ENCODE data around the gene BACE1. TPM values are rescaled to one million over a fixed set of nuclear protein-coding genes. Genes with fewer than 3 reads are reported as not detected.
"Not testable (repeated sequence)": the region's sequence is repeated elsewhere in the genome, so short reads cannot be mapped to it uniquely, and the experiment has no call there.

The BACE1 gene
- total and polyA plus RNA-seq, 10 of the 15 experiments (the other 5 are each of a cell fraction or from before 2014, with no cell fraction given) = 0.07 to 1.6 (median 0.32) TPM

DNA sequence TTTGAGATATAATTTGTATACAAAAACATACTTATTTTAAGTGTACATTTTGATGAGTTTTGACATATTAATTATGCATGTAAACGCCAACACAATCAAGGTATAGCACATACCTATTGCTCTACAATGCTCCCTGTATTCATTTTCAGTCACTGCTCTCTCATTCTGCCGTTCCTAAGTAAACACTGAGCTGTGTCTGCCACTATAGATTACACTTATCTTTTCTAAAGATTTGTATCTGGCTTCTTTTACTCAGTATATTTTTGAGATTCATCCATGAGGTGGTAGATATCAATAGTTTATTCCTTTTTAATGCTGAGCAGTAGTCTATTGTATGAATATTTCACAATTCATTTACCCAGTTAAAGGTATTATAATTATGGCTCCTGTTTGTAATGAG, 50.3 kb downstream of the BACE1 start (continued):
- TF ChIP-seq, protein P1, sequence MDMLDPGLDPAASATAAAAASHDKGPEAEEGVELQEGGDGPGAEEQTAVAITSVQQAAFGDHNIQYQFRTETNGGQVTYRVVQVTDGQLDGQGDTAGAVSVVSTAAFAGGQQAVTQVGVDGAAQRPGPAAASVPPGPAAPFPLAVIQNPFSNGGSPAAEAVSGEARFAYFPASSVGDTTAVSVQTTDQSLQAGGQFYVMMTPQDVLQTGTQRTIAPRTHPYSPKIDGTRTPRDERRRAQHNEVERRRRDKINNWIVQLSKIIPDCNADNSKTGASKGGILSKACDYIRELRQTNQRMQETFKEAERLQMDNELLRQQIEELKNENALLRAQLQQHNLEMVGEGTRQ (IDR thresholded peaks at IDR 0.05; ENCODE audit: borderline replicate concordance, low read depth, low read length) = no peak

- H3K4me3 ChIP-seq; H2AFZ ChIP-seq (ENCODE audit: control insufficient read depth, low read depth, low read length); DNase-seq (ENCODE audit: low read depth, low spot score); in situ Hi-C loops (cut with MboI); H3K9ac ChIP-seq (ENCODE audit: control insufficient read depth, insufficient read depth, low read length); H4K20me1 ChIP-seq (ENCODE audit: control insufficient read depth, insufficient read depth); H3K36me3 ChIP-seq (ENCODE audit: control insufficient read depth in 2 of 2, insufficient read depth in 2 of 2, low read length in 1 of 2); H3K79me2 ChIP-seq (ENCODE audit: control insufficient read depth, insufficient read depth, low read length); H3K9me3 ChIP-seq (replicated peaks; ENCODE audit: control insufficient read depth, insufficient read depth, low read length); H3K27me3 ChIP-seq (replicated peaks in 1 of 2; ENCODE audit: control insufficient read depth in 2 of 2, insufficient read depth in 2 of 2, low read length in 1 of 2); FAIRE-seq; H3K4me2 ChIP-seq (ENCODE audit: control insufficient read depth, insufficient read depth); BruUV-seq (replicated peaks); H3K27ac ChIP-seq (ENCODE audit: control insufficient read depth, insufficient read depth); POLR2A ChIA-PET; intact Hi-C loops (cut with micrococcal nuclease; ENCODE audit: unreplicated experiment); RAD21 ChIA-PET (ENCODE audit: unreplicated experiment); ATAC-seq; H3K4me1 ChIP-seq (ENCODE audit: control insufficient read depth, insufficient read depth, low read length): not testable (repeated sequence)
- 97% methylated on average over 7 of the region's 7 CpGs for WGBS (ENCODE audit: insufficient coverage, insufficient replicate concordance, low lambda C conversion rate, missing lambda C conversion rate)
- CTCF ChIA-PET = interaction anchor here (0.6 kb wide), 1 partner anchor 149 kb away, joined by 3 read pairs; no protein-coding TSS in a partner anchor
- SMC1A ChIA-PET (ENCODE audit: uncharacterized antibody, unreplicated experiment) = interaction anchor here (0.6 kb wide), 1 partner anchor 54 kb away, joined by 3 read pairs; no protein-coding TSS in a partner anchor
Measured at GRCh38 chr11:117264624-117265323, 51.3 kb downstream of the BACE1 start.

GRCh38 chr11:117259417-117259816, 56.6 kb downstream of the BACE1 start:
- CTCF ChIA-PET = interaction anchor here (0.7 kb wide), 1 partner anchor 372 kb away, joined by 3 read pairs; no protein-coding TSS in a partner anchor
- SMC1A ChIA-PET (ENCODE audit: uncharacterized antibody, unreplicated experiment) = no interaction called here
- no peak overlapping the region for H3K9ac ChIP-seq (ENCODE audit: control insufficient read depth, insufficient read depth, low read length)
- WGBS (ENCODE audit: insufficient coverage, insufficient replicate concordance, low lambda C conversion rate, missing lambda C conversion rate) = 58% methylated on average over 1 of the region's 1 CpG
- DNase-seq (ENCODE audit: low read depth, low spot score) (no peak), FAIRE-seq (no peak), ATAC-seq (no peak)
- no peak overlapping the region for H2AFZ ChIP-seq (ENCODE audit: control insufficient read depth, low read depth, low read length)
- no peak overlapping the region for H3K4me2 ChIP-seq (ENCODE audit: control insufficient read depth, insufficient read depth)
- H3K36me3 ChIP-seq (ENCODE audit: control insufficient read depth in 2 of 2, insufficient read depth in 2 of 2, low read length in 1 of 2) = no peaks in the 10 kb centered on the region; a peak in 1 of 4 replicates
- intact Hi-C loops (cut with micrococcal nuclease; ENCODE audit: unreplicated experiment) (no loop called here), in situ Hi-C loops (cut with MboI) (no loop called here)
- H3K27ac ChIP-seq (ENCODE audit: control insufficient read depth, insufficient read depth) = no peak overlapping the region
- no peaks in the 10 kb centered on the region for H3K27me3 ChIP-seq (replicated peaks in 1 of 2; ENCODE audit: control insufficient read depth in 2 of 2, insufficient read depth in 2 of 2, low read length in 1 of 2)
- H3K4me1 ChIP-seq (ENCODE audit: control insufficient read depth, insufficient read depth, low read length) = no peaks in the 10 kb centered on the region
- H4K20me1 ChIP-seq (ENCODE audit: control insufficient read depth, insufficient read depth) = no peaks in the 10 kb centered on the region
- no TSS peak for BruUV-seq (replicated peaks)
- POLR2A ChIA-PET = interaction anchor here (0.5 kb wide), 1 partner anchor 784 kb away, joined by 4 read pairs; no protein-coding TSS in a partner anchor
- RAD21 ChIA-PET (ENCODE audit: unreplicated experiment) = no interaction called here
- H3K9me3 ChIP-seq (replicated peaks; ENCODE audit: control insufficient read depth, insufficient read depth, low read length) = no peaks in the 10 kb centered on the region
- no peaks in the 10 kb centered on the region for H3K79me2 ChIP-seq (ENCODE audit: control insufficient read depth, insufficient read depth, low read length)
- H3K4me3 ChIP-seq = no peak overlapping the region
- TF ChIP-seq NFXL1 (IDR thresholded peaks at IDR 0.05; ENCODE audit: borderline replicate concordance) = no peak
- no peak for TF ChIP-seq NKRF (conservative IDR thresholded peaks at IDR 0.05)
- no peak for TF ChIP-seq ELK1 (IDR thresholded peaks at IDR 0.05; ENCODE audit: low read depth, low read length)
- TF ChIP-seq CREM (IDR thresholded peaks at IDR 0.05; ENCODE audit: low read depth) = no peak
- TF ChIP-seq STAT3 (IDR thresholded peaks at IDR 0.05; ENCODE audit: low read depth, low read length) = no peak
- TF ChIP-seq PAX8 (IDR thresholded peaks at IDR 0.05) = no peak
- no peak for TF ChIP-seq RAD51 (IDR thresholded peaks at IDR 0.05)
- TF ChIP-seq ZNF24 (IDR thresholded peaks at IDR 0.05) = no peak

All from GM12878 (cell line).